ENCODE measurements around the gene TMF1.

The TMF1 gene

GRCh38 chr3:69051756-69052471 is at the start of gene TMF1:
Gene TMF1 (minus strand): TSS chr3:69052333. CDS start chr3:69052086, 247 bp downstream.
- DNase-seq (ENCODE audit: low read depth), result peak; percentile 98
- peak; percentile 53; the same call in 1 of the 2 replicates for TF ChIP-seq MYC (IDR thresholded peaks at IDR 0.05; ENCODE audit: low read depth, low read length)
- peak; percentile 65 for TF ChIP-seq POLR2A (IDR thresholded peaks at IDR 0.05; ENCODE audit: extremely low read depth, insufficient read length)
- TF ChIP-seq CTCF (IDR thresholded peaks at IDR 0.05; ENCODE audit: low read depth, low read length), result no peak
- TF ChIP-seq MAX (IDR thresholded peaks at IDR 0.05; ENCODE audit: low read depth, low read length), result peak; percentile 67
- H3K4me3 ChIP-seq (ENCODE audit: low read depth, low read length), result peak within 1 kb of the TSS; percentile 73

- TF ChIP-seq CTCF (IDR thresholded peaks at IDR 0.05; ENCODE audit: low read depth, low read length) (no peak), MAX (IDR thresholded peaks at IDR 0.05; ENCODE audit: low read depth, low read length) (no peak), MYC (IDR thresholded peaks at IDR 0.05; ENCODE audit: low read depth, low read length) (no peak), POLR2A (IDR thresholded peaks at IDR 0.05; ENCODE audit: extremely low read depth, insufficient read length) (no peak)
- H3K4me3 ChIP-seq (ENCODE audit: low read depth, low read length), result no peak overlapping the region
- no peak for DNase-seq (ENCODE audit: low read depth)
These were observed 47.4 kb upstream of the TMF1 start for GRCh38 chr3:69099576-69099975.

GRCh38 chr3:69097407-69098086 is 45.4 kb upstream of the TMF1 start:
- no peak overlapping the region for H3K4me3 ChIP-seq (ENCODE audit: low read depth, low read length)
- TF ChIP-seq MAX (IDR thresholded peaks at IDR 0.05; ENCODE audit: low read depth, low read length), result no peak
- TF ChIP-seq CTCF (IDR thresholded peaks at IDR 0.05; ENCODE audit: low read depth, low read length), result no peak
- no peak for TF ChIP-seq POLR2A (IDR thresholded peaks at IDR 0.05; ENCODE audit: extremely low read depth, insufficient read length)
- no peak for TF ChIP-seq MYC (IDR thresholded peaks at IDR 0.05; ENCODE audit: low read depth, low read length)
- DNase-seq (ENCODE audit: low read depth), result no peak

- TF ChIP-seq POLR2A (IDR thresholded peaks at IDR 0.05; ENCODE audit: extremely low read depth, insufficient read length), result no peak
These were observed 44.2 kb upstream of the TMF1 start for GRCh38 chr3:69096299-69096698.

GRCh38 chr3:69095636-69096035 is 43.5 kb upstream of the TMF1 start:
- no peak for TF ChIP-seq MYC (IDR thresholded peaks at IDR 0.05; ENCODE audit: low read depth, low read length)
- no peak for TF ChIP-seq MAX (IDR thresholded peaks at IDR 0.05; ENCODE audit: low read depth, low read length)
- no peak for TF ChIP-seq POLR2A (IDR thresholded peaks at IDR 0.05; ENCODE audit: extremely low read depth, insufficient read length)
- no peak for TF ChIP-seq CTCF (IDR thresholded peaks at IDR 0.05; ENCODE audit: low read depth, low read length)
- no peak for DNase-seq (ENCODE audit: low read depth)
- no peak overlapping the region for H3K4me3 ChIP-seq (ENCODE audit: low read depth, low read length)

More at GRCh38 chr3:69096299-69096698, 44.2 kb upstream of the TMF1 start:
- H3K4me3 ChIP-seq (ENCODE audit: low read depth, low read length), result no peak overlapping the region
- DNase-seq (ENCODE audit: low read depth), result no peak

- DNase-seq (ENCODE audit: low read depth), result peak; percentile 86
- peak overlapping the region; percentile 17 for H3K4me3 ChIP-seq (ENCODE audit: low read depth, low read length)
- TF ChIP-seq CTCF (IDR thresholded peaks at IDR 0.05; ENCODE audit: low read depth, low read length) (no peak), MYC (IDR thresholded peaks at IDR 0.05; ENCODE audit: low read depth, low read length) (no peak), MAX (IDR thresholded peaks at IDR 0.05; ENCODE audit: low read depth, low read length) (no peak)
These were observed 42.5 kb upstream of the TMF1 start for GRCh38 chr3:69094467-69095205.
